ENCODE data around the gene SMIM13.

Gene SMIM13

GRCh38 chr6:11093626-11094410 lies at the start of gene SMIM13:
Gene SMIM13, plus strand, starts transcription at chr6:11093834. Its CDS starts 480 bp downstream, at chr6:11094314.
- DNase-seq, result peak; percentile 76

DNA sequence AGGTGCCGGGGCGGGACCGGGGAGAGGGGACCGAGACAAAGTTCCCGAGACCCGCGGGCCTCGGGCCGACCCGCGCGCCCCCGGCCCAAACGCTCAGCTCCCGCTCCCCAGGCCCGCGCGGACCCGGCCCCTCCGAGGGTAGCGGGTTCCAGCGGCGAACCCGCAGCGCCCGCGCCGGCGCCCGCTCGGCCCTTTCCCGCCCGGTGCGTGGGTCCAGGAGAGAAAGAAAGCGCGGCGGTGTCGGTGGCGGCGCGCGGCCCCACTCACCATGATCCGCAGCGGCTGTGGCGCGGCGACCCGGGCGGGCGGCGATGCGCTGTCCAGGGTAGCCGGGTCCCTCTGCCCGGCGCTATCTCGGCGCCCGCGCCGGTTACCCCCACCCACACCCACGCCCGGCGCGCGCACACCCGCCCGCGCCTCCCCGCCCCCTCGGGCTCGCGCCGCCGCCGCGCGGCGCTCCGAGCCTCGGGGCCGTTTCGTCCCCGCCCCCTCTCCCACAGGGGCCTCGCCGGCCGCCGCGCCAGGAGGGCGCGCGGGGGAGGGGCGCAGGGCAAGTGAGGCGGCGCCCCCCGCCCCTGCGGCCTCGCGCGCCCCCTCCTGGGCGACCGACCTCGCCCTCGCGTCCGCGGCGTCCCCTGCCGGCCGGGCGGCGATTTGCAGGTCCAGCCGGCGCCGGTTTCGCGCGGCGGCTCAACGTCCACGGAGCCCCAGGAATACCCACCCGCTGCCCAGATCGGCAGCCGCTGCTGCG lies 49.5 kb upstream of the SMIM13 start, which contains the start of gene ELOVL2:
Gene ELOVL2, minus strand, starts transcription at position 345 of the 751 bp plus-strand sequence. Its CDS starts 75 bp downstream, at position 270.
- DNase-seq, result no peak

DNA sequence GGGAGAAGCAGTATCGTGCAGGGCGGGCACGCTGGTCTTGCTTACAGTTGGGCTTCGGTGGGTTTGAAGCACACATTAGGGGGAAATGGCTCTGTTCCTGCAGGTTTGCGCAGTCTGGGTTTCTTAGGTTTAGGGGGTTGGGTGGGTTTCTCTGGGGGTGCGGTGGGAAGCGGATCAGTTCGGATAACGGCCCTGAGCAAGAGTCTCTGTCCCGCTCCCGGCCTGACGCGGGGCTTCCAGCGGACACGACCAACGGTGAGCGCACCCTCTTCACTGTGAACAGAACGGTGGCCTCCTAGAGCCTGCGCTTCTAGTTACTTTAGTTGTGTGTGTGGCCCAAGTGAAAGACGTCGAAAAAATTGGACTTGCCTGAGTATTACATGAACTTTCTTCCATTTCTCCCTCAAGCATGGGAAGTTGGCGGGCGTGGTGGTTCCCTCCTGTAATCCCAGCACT lies 48.9 kb upstream of the SMIM13 start:
- no peak for DNase-seq

DNA sequence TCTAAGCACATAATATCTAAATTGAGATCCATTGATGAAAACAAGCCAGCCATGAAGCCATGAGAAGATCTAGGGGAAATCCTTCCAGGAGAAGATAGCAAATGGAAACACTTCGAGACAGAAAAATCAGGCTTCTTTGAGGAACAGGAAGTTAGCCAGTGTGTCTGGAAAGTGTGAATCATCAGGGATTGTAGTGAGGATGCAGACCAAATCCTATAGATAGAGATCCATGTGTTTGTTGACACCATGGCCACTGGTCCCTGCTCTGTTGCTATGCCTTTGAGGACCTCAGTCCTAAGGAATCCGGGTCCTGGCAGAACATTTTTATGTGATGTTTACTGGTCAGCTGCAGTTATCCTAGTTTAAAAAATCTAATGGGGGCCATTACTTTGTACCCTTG lies 42.9 kb upstream of the SMIM13 start:
- DNase-seq, result no peak

DNA sequence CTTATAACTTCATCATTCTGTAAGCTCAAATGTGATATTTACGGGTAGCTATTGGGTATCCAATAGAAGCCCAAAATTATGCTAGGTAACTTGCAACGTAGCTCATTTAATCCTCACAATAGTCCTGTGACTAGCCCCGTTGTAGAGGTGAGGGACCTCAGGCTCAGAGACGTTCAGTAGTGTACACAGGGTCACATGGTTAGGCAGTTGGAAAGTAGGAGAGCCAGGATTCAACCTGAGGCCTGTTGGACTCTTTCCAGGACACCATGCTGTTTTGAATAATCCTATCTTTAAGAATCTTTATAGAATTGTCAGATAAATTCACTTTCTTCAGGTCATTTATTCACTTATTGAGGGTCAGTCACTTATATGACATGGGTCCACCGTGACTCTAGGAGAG lies 40.3 kb upstream of the SMIM13 start:
- no peak for DNase-seq

- no peak for DNase-seq
Observed at GRCh38 chr6:11054722-11055121, 38.9 kb upstream of the SMIM13 start.

DNA sequence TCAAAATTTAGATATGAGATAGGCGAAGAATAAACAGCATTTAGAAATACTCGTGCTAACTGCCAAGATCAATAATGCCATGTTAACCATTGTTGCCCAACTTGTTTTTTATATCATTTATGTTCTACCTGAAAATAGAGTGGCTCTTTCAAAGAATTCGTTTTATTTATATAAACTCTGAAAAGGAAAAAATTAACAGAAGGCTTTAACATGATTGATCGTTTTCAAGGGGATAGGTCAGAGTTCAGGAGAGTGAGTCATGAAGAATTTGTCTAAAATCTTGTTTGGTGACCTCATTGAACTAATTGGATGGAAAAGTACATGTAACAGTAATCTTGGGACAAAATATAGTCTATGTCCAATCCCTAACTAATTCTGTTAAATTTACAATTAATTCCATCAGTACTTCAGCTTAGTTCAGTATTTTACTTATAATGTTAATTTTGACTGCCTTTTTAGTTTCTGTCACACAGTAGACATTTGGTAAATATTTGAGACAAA lies 38.5 kb upstream of the SMIM13 start:
- DNase-seq, result no peak

GRCh38 chr6:11056871-11057270 lies 36.8 kb upstream of the SMIM13 start:
- DNase-seq, result no peak

GRCh38 chr6:11058406-11058805 lies 35.2 kb upstream of the SMIM13 start:
- no peak for DNase-seq

- no peak for DNase-seq
Observed at GRCh38 chr6:11062083-11062482, 31.6 kb upstream of the SMIM13 start.

DNA sequence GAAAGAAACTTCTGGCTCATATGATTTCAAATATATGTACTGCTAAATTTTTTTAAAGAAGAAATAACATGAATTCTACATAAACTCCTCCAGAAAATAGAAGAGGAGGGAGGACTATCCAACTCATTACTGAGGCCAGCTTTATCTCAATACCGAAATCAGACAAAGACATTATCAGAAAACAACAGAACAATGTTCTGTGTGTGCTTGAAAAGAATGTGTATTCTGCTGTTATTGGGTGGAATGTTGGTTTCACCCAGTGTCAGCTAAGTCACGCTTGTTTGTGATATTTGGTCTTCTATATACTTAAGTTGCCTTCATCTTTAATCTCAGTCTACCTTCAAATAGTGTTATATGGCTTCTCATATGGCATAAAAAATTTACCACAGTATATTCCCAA lies 30.9 kb upstream of the SMIM13 start:
- DNase-seq, result no peak

- peak; percentile 21 for DNase-seq
Observed at GRCh38 chr6:11064836-11065235, 28.8 kb upstream of the SMIM13 start.

GRCh38 chr6:11065436-11066202 lies 28.0 kb upstream of the SMIM13 start:
- no peak for DNase-seq

DNA sequence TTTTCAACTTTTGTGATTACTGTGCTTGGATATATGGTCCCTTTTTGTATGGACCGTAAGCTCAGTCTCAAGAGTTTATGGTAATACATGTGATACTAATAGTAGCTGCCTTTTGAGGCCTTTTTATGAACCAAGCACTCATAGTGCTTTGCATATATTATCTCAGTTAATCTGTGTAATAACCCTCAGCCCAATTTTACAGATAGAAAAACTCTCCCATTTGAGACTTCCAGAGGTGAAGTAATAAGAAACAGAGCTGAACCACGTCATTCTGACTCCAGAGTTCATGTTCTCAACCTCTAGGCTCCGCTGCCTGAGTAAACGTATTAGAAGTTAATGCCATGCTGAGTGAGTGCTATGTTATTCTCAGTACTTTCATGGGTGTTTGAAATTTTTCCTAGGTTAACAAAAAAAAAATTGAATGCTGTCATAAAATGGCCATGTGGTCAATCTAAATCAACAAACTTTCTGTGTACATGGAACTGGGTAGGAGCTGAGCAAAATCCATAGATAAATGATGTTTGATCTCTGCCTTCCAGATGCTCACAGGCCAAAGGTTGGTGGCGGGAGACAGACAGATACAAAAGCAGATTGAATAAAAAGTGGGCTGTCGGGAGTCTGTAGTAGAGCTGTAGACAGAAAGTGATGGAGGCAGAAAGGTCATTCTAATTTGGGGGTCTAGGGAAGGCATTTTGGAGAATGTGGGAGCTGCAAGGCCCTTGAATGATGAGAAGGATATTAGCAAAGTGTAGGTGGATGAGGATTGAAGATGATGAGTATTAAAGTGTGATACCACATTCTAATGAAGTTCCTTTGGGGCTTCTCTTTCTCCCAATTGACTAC lies 26.9 kb upstream of the SMIM13 start:
- DNase-seq, result no peak

DNA sequence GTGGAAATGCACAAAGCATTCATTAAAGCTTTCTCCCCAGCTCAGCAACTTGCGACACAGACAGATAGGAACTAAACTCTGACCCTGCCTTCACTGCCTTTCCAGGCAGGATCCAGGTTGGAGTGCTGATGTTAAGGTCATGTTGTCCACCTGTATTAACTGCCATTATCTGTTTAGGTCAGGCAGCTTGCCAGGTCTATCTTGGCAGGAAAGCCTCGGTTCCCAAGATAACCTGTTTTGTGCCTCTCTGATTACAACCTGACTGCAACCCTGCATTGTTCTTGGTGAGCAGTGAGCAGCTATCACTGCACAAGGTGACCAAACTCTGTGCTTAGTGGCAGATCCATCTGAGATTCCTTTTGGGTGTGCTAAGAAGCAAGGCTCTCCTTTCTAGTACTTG lies 26.3 kb upstream of the SMIM13 start:
- no peak for DNase-seq

DNA sequence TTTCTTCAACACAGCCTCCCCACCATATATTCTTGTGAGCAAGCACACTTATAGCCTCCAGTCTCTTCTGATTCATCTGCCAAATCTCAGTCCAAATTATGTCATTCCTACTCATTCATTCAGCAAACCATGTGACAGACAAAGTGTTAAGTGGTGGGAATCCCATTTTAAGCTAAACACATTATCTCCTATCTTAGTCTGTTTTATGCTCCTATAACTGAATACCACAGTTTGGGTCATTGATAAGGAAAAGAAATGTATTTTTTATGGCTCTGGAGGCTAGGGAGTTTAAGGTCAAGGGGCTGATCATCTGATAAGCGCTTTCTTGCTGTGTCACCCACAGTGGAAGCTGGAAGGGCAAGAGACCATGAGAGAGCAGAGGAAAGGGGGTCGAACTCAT lies 23.9 kb upstream of the SMIM13 start:
- no peak for DNase-seq

- DNase-seq, result no peak
Observed at GRCh38 chr6:11072101-11072500, 21.5 kb upstream of the SMIM13 start.

DNA sequence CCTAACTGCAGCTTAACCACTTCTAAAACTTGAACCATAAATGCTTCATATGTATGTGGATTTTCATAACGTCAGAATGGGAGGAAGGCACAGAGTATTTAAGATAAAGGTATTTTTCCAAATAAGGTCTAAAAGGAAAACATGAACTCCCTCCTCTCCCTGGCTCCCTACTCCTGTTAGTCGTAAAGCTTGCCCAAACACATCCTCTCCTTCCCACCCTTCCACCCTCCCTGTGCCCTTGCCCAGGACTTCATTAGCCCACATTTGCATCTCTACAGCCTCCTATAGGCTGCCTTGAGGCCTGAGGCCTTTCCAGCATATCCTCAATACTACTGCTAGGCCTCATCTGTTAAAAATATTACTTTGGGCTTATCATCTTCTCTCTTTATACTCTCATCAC lies 17.1 kb upstream of the SMIM13 start:
- DNase-seq, result no peak

DNA sequence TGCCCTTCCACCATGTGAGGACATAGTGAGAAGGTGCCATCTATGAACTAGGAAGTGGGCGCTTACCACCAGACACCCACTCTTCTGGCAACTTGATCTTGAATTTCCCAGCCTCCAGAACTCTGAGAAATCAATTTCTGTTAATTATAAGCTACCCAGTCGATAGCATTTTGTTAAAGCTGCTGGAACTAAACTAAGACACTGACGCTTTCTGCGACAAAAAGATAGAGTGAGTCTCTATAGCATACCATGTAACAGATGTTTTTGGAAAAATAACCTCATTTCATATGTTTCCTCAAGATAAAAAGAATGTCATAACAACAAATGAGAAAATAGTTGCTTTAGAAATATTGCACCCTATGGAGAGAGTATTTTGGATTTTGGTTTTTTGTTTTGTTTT lies 15.4 kb upstream of the SMIM13 start:
- no peak for DNase-seq

DNA sequence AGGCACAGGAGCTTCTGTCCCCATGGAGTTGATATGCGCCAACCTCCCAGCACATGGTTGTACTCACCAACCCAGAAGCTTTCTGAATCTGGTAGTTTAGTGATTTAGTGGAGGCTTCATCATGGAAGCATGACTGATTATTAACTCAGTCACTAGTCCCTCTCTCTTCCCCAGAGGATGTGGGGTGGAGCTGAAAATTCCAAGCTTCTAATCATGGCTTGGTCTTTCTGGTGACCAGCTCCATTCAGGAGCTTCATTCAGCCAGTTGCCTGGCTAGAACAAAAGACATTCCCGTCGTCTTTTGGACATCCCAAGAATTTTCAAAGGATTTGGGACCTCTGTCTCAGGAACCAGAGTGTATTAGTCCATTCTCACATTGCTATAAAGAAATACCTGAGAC lies 13.3 kb upstream of the SMIM13 start:
- DNase-seq, result no peak

DNA sequence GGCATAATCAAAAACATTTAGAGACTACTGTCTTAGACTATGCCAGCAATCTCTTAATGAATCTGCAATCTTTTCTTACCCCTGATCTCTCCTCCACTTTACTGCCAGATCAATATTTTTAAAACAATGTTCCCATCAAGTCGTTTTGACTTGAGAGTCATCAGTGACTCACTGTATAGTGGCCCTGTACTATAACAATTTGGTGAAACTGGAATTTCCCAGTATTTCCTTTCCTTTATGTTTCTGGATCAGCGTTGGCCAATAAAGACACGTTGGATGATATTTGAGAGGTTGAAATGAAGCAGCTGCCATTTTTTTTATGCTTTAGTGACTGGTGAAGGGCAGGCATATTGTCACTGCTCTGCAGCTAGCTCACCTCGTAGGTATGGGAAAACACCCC lies 10.1 kb upstream of the SMIM13 start:
- DNase-seq, result no peak

GRCh38 chr6:11083956-11084355 lies 9.7 kb upstream of the SMIM13 start:
- no peak for DNase-seq

Data from NCI-H524 treated with DMSO at 0.1 percent for 48 hours (cell line).